SK-N-DZ (cell line): ENCODE results near the gene PVRIG. TPM values are rescaled to one million over a fixed set of nuclear protein-coding genes. Genes with fewer than 3 reads are reported as not detected.
A peak's percentile ranks its signal among the peaks of the same experiment; 100 is the strongest.
"Not testable (repeated sequence)": the region's sequence is repeated elsewhere in the genome, so short reads cannot be mapped to it uniquely, and the experiment has no call there.

ENCODE experiments used
- DNase-seq: peaks from one replicate; pipeline ENCODE4 v3.0.0-alpha.2; 2015; ENCODE audit warnings: low spot score
- polyA plus RNA-seq, 2 experiments: library from polyadenylated mRNA; depleted of rRNA; stranded (reverse); fragments of >200 nt; gene quantifications; 2 replicates each; pipeline ENCODE4 v1.2.3, GENCODE V29; 2014

Gene PVRIG
- not detected in 2 replicates for polyA plus RNA-seq (2014; cell fraction: cytosol; rRNA removed)
- polyA plus RNA-seq (2014; cell fraction: nucleus; rRNA removed), result 0.27 and 0.53 TPM in 2 replicates

DNA sequence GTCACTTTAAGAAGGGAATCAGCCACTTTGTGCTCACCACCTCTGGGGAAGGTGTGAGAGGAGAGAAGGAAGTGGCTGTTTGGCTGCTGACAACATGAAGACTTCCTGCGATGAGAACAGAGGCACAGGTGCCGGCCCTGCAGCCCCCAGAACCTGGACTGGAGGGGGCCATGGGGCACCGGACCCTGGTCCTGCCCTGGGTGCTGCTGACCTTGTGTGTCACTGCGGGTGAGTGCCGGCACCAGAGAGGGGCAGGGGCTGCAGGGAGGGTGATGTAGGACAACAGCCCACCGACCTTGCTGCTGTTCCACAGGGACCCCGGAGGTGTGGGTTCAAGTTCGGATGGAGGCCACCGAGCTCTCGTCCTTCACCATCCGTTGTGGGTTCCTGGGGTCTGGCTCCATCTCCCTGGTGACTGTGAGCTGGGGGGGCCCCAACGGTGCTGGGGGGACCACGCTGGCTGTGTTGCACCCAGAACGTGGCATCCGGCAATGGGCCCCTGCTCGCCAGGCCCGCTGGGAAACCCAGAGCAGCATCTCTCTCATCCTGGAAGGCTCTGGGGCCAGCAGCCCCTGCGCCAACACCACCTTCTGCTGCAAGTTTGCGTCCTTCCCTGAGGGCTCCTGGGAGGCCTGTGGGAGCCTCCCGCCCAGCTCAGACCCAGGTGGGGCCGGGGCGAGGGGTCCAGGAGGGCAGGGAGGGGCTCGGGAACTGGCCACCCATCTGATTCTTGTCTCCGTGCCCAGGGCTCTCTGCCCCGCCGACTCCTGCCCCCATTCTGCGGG, at the start of gene PVRIG:
PVRIG (plus strand) TSS at position 149 of the 785 bp plus-strand sequence; CDS start at position 171, 22 bp downstream.
- DNase-seq, result not testable (repeated sequence)

DNA sequence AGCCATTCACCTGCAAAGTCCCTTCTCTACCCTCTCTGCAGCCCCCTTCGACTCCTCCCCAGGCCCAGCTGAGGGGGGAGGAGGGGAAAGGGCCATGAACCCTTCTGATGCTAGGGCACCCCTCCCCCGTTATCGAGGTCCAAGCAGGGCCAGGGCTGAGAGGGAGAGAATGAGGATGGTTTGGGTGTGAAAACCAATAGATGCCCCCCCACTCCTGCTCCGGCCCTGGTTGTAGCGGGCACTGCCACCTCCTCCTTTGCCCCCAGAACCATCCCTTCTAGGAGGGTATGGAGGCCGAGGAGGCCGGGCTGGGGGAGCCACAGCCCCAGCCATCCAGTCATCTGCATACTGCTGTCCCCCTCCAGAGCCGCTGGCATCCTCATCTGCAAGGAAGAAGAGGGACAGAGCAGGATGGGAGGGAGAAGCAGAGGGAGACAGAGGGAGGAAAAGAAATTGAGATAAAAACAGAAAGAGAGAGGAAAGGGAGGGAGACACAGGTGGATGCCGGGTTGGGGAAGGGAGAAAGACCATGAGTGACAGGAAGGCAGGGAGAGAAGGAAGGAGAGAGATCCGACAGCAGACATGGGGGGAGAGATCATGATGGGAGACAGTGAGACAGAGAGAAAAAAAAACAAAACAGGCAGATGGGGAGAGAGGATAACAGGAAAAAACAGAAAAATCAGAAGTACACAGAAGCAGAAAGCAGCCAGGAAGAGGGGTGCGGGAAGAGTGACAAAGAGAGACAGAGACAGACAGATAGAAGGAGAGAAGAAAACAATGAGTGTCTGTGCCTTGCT, 49.5 kb upstream of the PVRIG start:
- DNase-seq, result no peak

- no peak for DNase-seq
Observed at GRCh38 chr7:100171087-100171681, 48.6 kb upstream of the PVRIG start.

GRCh38 chr7:100171840-100172239, 47.9 kb upstream of the PVRIG start:
- no peak for DNase-seq

DNA sequence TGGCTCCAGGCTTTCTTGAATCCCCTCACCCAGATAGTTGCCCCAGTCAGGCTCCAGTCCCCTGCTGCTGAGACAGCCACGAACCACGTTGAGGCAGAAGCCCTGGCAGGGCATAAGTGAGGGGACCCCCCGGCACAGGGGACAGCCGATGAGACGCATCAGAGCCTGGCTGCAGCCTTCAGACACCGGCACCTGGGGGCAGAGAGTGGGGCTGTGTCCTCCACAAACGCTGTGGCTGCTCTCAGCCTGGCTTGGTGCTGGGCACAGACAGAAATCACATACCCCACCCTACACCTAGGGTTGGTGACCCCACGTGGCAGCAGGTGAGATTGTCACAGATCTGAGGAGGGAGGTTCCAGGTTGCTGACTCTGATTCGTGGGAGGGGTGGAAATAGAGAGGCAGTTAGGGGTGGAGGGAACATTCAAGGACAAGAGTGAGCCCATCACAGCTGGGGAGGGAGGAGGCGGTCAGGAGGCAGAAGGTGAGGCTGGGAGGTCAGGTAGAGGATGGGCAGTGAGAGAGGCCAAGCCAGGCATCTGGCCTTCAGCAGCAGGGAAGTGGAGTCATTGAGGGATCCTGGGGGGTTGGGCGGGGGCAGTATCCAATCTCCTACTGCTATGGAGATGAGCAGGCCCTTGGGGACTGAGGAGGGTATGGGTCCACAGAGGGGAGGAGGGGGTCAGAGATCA, 45.8 kb upstream of the PVRIG start:
- DNase-seq, result no peak

- DNase-seq, result no peak
Observed at GRCh38 chr7:100174582-100174981, 45.2 kb upstream of the PVRIG start.

- no peak for DNase-seq
Observed at GRCh38 chr7:100175296-100175935, 44.3 kb upstream of the PVRIG start.

GRCh38 chr7:100176096-100177044, 43.4 kb upstream of the PVRIG start:
- DNase-seq, result no peak

- DNase-seq, result peak; percentile 97
Observed at GRCh38 chr7:100177045-100178001, 42.4 kb upstream of the PVRIG start, which contains the start of the genes GPC2 and STAG3. Gene GPC2, minus strand, starts transcription at chr7:100177381. Its CDS starts 182 bp downstream, at chr7:100177199. Gene STAG3, plus strand, starts transcription at chr7:100177918. Its CDS starts 2,639 bp downstream, at chr7:100180557.

GRCh38 chr7:100180084-100180483, 39.7 kb upstream of the PVRIG start:
- not testable (repeated sequence) for DNase-seq

- DNase-seq, result not testable (repeated sequence)
Observed at GRCh38 chr7:100182616-100183015, 37.1 kb upstream of the PVRIG start.

DNA sequence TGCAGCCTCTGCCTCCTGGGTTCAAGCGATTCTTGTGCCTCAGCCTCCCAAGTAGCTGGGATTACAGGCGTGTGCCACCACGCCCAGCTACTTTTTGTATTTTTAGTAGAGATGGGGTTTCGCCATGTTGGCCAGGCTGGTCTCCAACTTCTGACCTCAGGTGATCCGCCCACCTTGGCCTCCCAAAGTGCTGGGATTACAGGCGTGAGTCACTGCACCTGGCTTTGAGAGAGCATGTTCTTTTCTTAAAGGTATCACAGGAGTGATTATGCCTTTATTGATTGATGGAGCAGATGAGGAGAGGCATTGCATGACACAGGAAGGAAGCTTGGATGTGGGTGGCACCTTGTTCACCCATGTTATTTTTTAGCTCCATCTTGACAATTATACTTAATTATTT, 36.7 kb upstream of the PVRIG start:
- DNase-seq, result not testable (repeated sequence)

DNA sequence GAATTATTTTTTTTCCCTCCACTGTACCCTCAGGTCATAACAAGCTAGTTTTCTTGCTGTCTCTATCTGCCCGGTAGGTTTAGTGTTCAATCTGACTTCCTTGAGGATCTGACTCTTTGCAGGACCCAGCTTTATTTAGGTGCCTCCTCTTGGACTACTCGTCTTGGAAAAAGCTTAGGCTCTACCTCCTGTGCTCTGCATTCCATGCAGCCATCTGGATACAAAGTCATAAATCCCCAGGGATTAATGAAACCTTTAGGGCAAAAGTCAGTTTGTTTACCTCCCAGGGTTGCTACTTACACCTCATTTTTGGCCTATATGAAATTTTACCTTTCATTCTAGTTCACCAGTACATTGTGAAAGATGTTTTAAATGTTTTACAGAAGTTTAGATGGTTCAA, 34.0 kb upstream of the PVRIG start:
- no peak for DNase-seq

- DNase-seq, result no peak
Observed at GRCh38 chr7:100189061-100189460, 30.7 kb upstream of the PVRIG start.

DNA sequence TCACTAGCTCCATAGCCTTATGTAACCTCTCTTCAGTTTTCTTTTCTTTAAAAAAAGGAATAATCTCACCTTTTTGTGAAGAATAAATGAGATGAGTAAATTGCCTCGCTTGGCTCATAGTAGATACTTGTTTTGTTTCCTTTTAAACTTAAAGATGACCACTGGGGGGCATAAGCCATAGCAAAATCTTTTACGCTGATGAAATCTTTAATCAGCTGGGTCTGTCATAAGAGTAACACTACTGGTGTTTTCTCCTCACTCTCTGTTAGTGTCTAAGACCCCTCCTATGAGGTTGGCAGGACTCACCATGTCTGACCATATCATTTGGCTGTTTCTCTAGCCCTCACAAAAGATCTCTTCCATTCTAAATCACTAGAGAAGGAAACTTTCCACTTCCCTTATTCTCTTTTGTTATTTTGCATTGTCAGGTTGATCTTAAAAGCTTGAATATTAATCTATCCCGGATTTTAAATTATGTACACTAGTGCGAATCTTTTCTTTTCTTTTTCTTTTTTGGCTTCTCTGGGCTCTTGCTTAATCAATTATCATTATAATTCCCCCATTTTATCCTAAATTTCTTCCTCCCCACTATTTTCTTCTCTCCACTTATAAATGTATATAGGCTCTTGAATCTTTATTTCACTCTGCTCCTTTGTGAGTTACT, 29.6 kb upstream of the PVRIG start:
- DNase-seq, result no peak

DNA sequence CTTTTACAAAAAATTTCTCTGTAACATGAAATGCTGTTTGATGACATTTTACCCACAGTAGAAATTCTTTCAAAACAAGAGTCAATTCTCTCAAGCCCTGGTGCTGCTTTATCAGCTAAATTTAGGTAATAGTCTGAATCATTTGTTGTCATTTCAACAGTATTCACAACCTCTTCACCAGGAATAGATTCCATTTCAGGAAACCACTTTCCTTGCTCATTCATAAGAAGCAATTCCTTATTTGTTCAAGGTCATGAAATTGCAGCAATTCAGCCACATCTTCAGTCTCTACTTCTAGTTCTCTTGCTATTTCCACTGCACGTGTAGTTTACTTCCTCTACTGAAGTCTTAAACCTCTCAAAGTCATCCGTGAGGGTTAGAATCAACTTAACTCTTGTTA, 28.0 kb upstream of the PVRIG start:
- DNase-seq, result no peak

- not testable (repeated sequence) for DNase-seq
Observed at GRCh38 chr7:100192281-100192862, 27.4 kb upstream of the PVRIG start.
